ENCODE results near the gene DACH1.

GRCh38 chr13:71634602-71635443 lies 232.2 kb downstream of the DACH1 start:
- TF ChIP-seq CTCF (IDR thresholded peaks at IDR 0.05 in 4 of 5, conservative IDR thresholded peaks at IDR 0.05 in 1 of 5): no peak
- no peak for TF ChIP-seq POLR2A (IDR thresholded peaks at IDR 0.05)
